NCI-H187 (cell line): ENCODE measurements around the gene SUN2.

ENCODE experiments used
- DNase-seq, 2 experiments: peaks; one replicate each; lab custom pipeline; 2025; lab: John Stamatoyannopoulos, UW

Gene SUN2

DNA sequence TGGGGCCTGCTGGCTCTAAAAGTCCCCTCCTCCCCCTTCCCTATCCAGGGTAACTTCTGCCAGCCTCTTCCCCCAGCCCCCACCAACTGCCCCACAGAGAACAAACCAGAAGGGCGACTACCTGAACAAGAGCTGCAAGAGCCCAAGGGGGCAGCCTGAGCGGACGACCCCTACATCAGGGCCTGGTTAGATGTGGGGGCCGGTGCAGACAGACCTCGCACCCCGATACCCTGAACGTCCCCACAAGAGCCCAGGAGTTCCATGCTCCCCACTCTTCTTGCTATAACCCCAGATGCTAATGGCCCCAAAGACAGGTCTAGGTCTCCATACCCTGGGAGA lies 20.7 kb downstream of the SUN2 start:
- no peak for DNase-seq

DNA sequence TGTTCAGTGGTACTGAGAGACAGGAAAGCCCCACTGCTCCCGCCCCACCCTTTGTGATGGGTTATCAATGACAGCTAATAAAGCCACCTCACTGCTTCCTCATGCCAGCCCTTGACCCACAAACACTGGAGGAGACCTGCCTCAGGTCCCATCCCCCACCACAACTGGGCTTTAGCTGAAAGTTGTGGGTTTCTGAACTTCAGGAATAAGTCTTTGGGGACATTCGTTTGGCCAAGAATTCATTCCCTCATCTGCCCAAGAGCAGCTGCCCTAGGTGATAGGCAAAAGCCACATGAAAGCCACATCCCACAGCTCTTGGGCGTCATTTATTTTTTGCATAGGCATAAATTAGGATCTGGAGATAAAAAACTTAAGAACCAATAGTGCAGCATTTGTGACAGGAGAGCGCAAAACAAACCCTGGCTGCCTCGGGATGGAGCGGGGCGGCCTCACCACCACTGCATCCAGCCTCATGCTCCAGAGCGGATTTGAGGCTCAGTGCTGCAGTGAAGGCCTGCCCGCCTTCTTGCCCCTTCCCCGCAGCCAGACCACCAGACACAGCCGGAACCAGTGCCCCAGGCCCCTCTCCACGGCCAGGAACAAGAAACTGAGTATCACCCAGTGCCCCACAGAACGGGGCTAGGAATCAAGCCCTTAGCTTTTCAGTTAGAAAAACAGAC lies 21.2 kb downstream of the SUN2 start:
- no peak for DNase-seq

DNA sequence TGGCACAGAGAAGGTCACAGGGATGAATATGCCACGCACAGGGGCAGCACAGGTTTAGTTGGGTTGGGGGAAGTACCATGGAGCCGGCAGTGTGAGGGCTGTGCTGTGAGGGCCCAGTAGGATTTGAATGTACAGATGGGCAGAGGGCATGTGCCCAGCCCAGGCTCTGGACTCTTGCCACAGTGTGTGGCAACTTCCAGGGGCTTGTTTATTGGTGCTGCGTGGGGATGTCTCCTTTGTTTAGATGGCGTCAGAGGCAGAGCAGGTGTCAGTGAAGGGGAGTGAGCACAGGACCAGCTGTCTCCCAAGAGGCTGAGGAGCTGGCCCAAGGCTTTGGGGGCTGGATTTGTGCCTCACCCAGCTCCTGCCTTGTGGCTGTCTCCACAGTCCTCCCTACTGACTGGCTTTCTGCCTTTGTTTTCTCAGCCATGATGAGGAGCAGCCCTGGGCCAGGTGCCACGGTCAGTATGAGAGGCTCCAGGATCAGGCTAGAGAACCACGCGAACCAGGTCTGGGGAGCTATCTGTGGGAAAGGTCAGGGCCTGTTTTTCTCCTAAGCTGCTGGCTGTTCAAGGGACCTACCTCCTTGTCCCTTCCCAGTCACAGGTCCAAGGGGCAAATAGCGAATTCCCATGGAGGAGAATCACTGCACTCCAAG lies 21.9 kb downstream of the SUN2 start:
- DNase-seq = no peak

DNA sequence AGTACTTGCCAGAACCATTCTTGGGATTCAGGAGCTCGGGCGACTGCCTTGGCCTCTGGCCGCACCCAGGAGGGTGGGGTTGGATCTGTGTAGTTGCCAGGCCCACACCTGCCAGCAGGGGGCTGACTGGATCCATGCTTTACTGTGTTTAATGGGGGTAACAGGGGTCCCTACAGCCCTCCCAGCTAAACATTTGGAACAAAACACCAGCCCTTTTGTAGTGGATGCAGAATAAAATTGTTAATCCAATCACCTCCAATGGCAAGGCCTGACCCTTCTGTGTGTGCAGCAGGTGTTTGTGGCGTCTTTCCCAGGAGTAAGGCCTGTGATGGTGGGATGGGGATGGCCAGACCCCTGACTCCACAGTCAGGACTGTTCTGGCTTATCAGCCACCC lies 22.5 kb downstream of the SUN2 start:
- no peak for DNase-seq

DNA sequence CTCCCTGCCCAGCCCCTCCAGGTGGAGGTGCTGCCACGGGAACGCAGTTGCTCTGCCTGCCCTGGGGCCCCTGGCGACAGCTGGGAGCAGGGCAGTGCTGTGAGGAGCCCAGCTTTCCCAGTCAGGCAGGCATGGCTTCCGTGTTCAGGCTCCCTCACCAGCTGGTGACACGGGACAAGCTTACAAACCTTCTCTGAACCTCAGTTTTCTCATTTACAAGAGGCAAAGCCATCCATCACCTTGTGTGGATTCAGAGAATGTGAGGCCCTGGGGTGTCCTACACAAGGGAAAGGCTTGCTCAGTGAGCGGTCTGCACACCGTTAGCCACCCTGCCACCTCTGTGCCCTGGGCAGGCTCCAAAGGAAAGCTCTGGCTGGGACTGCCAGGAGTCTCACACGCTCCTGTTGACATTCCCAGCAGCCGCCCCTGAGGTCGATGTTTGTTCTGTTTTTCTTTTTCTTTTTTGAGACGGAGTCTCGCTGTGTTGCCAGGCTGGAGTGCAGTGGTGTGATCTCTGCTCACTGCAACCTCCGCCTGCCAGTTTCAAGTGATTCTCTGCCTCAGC lies 23.5 kb downstream of the SUN2 start:
- DNase-seq = no peak

DNA sequence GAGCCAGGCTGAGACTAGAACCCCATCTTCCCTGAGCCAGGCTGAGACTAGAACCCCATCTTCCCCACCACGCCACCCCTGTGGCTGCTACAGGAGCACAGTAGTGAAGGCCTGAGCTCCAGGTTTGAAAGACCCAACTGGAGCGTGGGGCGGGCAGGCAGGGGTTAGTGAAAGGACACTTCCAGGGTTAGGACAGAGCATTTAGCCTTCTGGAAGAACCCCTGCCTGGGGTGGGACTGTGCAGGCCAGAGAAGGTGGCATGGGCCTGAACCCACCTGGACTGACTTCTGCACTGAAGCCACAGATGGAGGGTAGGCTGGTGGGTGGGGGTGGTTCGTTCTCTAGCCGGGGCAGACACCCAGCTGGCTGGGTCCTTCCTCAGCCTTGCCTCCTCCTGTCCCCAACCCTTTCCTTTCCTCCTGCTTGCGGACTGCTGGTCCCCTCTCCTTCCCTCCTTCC lies 24.1 kb downstream of the SUN2 start:
- DNase-seq = no peak

DNA sequence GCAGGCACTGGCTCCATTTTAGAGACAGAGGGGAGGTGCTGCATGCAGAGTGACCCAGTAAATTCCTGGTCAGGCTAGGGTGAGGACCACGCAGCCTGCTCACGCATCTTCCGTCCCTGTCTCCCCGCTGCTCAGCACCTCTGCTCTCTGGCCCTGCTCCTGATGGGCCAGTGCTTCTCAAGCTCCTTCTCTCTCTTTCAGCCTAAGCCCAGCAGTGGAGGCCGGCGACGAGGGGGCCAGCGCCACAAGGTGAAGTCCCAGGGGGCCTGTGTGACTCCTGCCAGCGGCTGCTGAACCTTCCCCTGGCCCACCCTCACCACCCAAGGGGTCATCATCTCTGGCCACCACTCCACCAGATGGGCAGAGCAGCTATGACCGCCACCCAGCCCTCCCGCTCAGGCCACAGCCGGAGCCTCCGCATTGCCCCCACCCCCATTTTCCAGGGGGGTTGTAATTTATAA lies 25.4 kb downstream of the SUN2 start:
- no peak for DNase-seq

DNA sequence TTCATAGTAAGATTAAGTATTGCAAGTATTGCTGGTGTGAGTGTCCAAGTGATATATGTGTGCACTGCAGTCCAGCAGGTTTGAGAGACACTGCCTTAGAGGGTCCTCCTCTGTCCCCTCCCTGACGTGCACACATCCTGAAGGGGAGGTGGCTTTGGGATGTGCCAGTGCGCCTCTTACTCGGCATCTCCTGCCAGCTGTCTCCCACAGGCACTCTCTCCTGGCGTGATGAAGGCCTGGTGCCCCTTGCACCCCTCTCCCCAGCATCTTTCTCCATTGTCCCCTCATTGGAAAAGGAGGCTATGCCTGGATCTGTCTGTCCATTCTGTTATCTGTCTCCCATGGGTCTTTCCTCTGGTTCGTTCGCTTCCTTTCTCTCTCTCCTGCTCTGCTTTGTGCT lies 25.9 kb downstream of the SUN2 start:
- DNase-seq = no peak

DNA sequence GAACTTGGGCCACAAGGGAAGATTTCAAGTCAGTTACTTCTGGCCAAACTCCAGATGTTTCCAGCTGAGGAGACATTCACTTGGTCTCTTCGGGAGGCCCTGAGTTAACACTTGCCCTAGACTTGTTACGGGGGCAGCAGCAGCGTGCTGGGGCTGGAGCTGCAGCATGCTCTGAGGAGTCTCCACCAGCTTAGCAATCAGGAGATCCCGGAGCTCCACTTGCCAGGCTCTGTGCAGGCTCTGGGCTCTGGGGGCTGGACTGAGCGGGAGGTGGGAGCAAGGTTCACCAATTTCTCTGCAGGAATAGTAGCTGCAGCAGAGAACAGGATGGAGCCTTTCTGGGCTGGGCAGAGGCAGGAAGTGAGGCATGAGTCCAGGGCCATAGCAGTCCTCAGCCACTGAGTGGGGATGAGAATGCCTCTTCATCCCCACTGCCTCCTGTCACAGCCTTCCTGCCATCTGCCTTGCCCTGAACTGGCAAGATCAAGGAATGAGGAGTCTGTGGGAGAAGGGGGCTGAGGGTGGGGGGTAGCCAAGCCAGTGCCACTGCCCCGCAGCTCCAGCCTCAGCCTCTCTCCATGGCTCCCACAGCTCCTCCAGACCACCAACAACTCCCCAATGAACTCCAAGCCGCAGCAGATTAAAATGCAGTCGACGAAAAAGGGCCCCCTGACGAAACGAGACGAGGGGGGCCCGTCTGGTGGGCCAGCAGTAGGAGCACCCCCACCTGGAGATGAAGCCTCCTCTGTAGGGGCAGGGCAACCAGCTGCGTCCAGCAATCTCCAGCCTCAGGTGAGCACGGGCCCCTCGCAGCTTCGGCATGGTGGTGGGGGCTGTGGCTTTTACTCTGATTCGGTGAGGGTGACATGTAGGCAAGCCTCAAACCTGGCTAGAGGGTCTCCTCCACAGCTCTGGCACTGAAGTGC lies 26.7 kb downstream of the SUN2 start:
- no peak for DNase-seq

DNA sequence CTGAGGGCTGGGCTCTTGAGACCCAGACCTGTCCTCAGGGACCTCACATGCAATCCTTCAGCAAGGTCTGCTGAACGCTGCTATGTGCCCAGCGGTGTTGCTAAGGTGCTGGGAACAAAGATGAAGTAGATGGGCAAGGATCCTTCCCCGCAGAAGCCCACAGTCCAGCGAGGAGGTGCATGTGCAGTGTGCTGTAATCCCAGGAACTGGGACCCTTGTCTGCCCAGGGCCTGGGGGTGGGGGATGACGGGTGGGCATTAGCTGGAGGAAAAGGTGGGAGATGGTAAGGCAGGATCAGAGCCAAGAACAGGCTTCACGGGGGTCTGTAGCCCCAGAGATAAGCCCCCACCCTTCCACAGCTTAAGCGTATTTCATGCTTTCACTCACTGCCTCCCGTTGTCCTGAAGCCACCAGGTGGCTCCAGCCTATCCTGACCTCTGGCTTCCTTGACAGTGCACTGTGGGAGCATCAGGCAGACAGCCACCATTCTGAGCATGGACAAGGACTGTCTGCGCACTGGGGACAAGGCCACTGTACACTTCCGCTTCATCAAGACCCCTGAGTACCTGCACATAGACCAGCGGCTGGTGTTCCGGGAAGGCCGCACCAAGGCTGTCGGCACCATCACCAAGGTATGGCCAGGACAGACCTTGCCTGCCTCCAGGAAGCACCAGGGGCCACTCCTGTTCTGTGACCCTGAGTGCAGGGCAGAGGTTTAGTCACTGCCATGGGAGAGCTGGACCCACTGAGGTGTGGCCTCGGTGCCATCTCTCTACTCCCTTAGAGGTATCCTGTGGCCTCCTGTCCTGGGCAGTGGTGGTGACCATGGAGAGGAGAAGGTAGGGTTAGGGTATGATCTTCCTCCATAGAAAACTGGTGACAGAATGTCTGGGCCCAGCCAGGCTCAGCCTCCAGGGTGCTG lies 28.0 kb downstream of the SUN2 start:
- DNase-seq = no peak

DNA sequence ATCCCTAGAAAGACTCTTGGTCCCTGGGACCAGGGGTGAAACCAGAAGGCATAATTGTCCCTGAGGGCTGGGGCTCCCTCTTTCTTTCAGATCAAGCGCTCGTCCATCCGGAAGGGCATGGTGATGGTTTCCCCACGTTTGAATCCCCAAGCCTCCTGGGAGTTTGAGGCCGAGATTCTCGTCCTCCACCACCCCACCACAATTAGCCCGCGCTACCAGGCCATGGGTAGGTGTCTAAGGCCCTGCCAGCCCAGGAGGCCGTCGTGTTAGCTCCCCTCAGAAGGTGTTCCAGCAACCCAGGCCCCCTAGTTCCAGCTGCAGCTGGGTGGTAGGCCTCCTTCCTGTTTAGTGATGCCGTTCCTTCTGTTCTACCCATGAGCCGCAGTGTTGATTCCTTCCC lies 28.7 kb downstream of the SUN2 start:
- DNase-seq = no peak

DNA sequence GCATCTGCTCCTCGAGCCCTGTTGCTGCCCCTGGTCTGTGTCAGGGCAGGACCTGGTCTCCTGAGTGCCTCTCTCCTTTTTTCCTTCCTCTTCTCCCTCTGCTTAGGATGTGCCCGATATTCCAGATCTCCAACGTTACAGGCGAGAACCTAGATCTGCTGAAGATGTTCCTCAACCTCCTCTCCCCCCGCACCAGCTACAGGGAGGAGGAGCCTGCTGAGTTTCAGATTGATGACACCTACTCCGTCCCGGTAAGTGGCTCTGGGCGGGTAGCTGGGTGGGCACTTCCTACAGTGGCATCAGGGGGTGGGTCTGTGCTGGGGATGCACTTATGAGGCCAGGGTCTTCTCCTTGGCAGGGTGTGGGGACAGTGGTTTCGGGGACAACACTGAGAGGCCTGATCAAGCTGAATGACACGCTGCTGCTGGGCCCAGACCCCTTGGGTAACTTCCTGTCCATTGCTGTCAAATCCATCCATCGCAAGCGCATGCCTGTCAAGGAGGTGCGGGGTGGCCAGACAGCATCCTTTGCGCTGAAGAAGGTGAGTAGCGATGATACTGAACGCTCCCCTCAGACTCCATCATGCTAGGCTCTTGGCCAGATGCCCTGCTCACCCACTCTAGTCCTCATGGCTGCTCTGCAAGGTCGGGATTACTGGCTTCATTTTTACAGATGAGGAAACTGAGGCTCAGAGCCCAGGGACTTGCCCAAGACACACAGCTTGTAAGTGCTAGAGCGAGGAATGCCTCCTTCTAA lies 29.7 kb downstream of the SUN2 start:
- DNase-seq = no peak

DNA sequence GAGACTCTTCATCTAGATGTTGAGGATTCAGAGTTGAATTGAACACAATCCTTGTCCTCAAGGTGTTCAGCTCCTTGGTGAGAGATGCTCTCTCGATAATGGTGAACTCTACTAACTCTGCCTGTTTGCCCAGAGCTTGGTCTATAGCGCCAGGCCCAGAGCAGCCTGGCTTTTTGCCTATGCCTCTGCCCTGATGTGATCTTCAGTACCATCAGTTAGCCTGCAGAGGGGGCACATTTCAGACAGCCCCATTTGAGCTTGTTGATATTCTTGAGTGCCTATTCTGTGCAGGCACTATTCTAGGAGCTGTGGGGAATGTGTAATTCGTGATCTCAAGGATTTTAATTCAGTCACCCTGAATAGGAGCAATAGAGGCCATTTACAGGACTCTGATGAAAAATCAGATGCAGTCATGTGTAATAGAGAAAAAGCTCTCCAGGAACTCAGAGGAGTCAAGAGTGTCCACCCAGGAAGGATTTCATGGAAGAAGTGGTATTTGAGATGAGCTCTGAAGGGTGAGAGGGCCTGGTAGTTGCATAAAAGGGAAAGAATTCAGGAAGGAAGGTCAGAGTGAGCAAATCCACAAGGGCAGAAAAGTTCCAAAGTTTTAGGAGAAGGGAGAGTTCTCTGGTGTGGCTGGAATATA lies 30.7 kb downstream of the SUN2 start:
- DNase-seq = no peak

DNA sequence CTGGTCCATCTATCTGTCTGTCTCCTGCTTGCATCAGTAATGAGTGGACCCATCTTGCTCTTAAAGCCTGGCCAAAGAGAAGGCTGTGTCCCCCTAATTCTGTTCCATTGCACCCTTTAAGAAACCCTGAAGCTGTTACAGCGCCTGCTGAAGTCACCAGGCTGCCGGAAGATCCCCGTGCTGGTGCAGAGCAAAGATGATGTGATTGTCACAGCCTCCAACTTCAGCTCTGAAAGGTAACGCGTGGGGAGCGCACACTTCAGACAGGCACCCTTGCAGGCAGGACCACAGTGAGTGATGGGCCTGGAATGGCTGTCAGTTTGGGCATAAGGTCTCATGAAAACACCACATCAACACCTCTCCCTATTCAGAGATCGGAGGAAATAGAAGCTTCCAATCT lies 31.6 kb downstream of the SUN2 start:
- DNase-seq = no peak

DNA sequence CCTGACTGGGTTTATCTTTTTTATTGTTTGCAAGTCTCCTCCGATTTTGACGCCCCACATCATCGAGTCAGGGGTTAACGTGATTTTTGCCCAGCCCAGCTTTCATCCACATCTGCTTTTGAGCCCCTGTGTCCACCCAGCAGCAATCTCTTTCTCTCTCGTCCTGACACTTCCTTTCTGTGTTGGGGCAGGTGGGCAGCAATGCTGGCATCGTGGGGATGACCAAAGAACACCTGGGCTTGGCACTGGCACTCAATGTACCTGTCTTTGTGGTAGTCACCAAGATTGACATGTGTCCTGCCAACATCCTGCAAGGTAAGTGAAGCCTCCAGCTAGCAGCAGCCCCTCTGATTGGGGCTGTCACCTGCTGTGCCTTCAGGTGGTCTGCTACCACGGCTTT lies 34.2 kb downstream of the SUN2 start:
- DNase-seq = no peak

DNA sequence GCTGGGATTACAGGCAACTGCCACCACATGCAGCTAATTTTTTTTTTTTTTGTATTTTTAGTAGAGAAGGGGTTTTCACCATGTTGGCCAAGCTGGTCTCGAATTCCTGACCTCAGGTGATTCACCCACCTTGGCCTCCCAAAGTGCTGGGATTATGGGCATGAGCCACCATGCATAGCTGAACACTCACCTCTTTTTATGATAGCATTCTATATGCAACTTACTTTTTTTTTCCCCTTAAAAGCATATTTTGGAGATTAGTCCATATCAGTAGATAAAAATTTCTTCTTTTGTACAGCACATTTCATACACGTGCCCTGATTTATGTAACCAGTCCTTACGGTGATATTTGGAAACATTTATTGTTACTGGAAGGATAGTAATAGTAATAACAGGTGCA lies 35.4 kb downstream of the SUN2 start:
- no peak for DNase-seq

DNA sequence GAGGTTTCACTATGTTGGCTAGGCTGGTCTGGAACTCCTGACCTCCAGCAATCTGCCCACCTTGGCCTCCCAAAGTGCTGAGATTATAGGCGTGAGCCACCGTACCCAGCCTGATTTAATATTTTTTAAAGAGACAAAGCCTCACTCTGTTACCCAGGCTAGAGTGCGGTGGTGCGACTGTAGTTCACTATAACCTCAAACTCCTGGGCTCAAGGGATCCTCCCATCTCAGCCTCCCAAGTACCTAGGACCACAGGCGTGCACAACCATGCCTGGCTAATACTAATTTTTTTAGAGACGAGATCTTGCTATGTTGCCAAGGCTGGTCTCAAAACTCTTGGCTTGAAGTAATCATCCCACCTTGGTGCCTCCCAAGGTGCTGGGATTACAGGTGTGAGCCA lies 36.6 kb downstream of the SUN2 start:
- DNase-seq = no peak

DNA sequence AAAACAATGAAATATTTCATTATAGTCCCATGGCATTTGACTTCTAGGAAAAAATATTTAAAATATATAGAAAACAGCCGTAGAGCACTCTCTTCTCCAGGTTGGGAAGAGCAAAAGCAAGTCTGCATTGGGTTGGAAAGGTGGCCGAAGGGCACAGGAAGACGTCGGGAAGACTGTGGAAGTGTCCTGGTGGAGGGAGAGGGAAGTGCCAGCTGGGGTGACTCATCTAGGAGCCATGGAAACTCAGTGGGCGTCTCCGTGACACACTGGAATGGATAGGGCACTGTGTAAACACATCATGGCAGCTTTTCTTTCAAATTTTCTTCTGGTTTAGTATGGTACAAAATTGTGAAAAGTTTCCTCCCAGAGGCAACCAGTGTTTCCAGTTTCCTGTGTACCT lies 37.4 kb downstream of the SUN2 start:
- DNase-seq = no peak

DNA sequence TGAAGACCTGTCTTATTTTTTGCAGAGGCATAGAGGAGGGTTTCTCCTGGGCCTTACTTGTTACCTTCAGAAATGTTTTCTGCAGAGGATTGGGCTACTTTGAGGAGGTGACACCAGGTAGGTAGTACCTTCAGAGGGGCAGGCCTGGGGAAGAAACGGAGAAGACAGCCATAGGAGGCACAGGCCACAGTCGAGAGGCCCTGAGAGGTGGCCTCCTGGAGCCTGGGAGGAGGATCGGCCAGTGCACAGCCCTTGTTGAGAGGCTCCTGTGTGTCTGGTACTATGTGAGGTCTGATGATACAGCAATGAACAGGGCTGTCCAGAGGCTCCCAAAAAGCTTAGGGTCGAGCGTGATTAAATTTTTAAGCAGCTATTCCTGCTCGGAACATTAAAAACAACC lies 38.6 kb downstream of the SUN2 start:
- DNase-seq = no peak

DNA sequence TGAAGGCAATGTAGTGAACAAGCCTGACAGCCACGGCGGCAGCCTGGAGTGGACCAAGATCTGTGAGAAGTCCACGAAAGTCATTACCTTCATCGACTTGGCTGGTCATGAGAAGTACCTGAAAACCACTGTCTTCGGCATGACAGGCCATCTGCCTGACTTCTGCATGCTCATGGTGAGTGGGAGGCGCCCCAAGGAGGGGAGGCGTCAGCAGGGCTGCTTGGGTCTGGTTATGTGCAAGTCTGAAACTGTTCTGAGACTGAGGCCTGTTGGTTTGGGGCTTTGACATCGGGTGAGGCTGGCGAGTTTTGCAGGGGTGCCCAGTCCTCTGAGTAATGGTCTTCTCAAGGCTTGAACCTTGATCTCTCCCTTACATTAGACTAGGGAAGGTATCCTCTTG lies 39.0 kb downstream of the SUN2 start:
- no peak for DNase-seq
